ENCODE measurements around the gene GRM4.

GRCh38 chr6:34017106-34017805 lies 128.6 kb downstream of the GRM4 start:
- no peak for TF ChIP-seq CTCF (IDR thresholded peaks at IDR 0.05; ENCODE audit: insufficient read depth, low read length, poor library complexity, severe bottlenecking)
- TF ChIP-seq EZH2phosphoT487 (conservative IDR thresholded peaks at IDR 0.05; ENCODE audit: low read length) = no peak

All from SU-DHL-6 (cell line).